HCT116 (cell line): ENCODE results near the gene ZNF414.

ENCODE experiments used
- CBX3 ChIP-seq: IDR thresholded peaks from 2 replicates; pipeline ENCODE4 v1.6.1; 2012; ENCODE audit warnings: low read depth
- EZH2 ChIP-seq: fragments of 200-600 bp; sonication (generic); IDR thresholded peaks from 2 replicates; pipeline ENCODE4 v1.6.1; 2017; ENCODE audit warnings: antibody characterized with exemption, mixed run types
- POLR2AphosphoS5 ChIP-seq: IDR thresholded peaks from 2 replicates; pipeline ENCODE4 v1.6.1; 2011; ENCODE audit warnings: mild to moderate bottlenecking, low read depth, low read length, moderate library complexity
- SIN3A ChIP-seq: IDR thresholded peaks from 2 replicates; pipeline ENCODE4 v1.6.1; 2012; ENCODE audit warnings: low read depth
- SP1 ChIP-seq: IDR thresholded peaks from 2 replicates; pipeline ENCODE4 v1.6.1; 2012; ENCODE audit warnings: low read depth
- TCF7L2 ChIP-seq: IDR thresholded peaks from 2 replicates; pipeline ENCODE4 v1.7.0; 2011; ENCODE audit warnings: borderline replicate concordance, inconsistent platforms; ENCODE audit not compliant: insufficient read depth, insufficient read length; ENCODE audit errors: extremely low read depth
- ZFX ChIP-seq: fragments of 450-650 bp; IDR thresholded peaks from 2 replicates; pipeline ENCODE4 v1.6.1; 2017
- TF ChIP-seq, protein P1 (sequence below), 3 experiments: fragments of 200-600 bp in 1 of 3; sonication (generic) in 1 of 3; IDR thresholded peaks in 2 of 3; conservative IDR thresholded peaks in 1 of 3; 2 replicates each; pipeline ENCODE4 v1.5.1; 2012 to 2017; ENCODE audit warnings: low read depth in 2 of 3, low read length in 2 of 3, antibody characterized with exemption in 1 of 3, borderline replicate concordance in 1 of 3, control low read depth in 1 of 3, mild to moderate bottlenecking in 1 of 3, mixed read lengths in 1 of 3, mixed run types in 1 of 3, moderate library complexity in 1 of 3; ENCODE audit not compliant: insufficient read depth in 1 of 3
- TF ChIP-seq, protein P2 (sequence below): IDR thresholded peaks from 2 replicates; pipeline ENCODE4 v1.6.1; 2012

- no peak for TF ChIP-seq CBX3
- TF ChIP-seq, protein P1, sequence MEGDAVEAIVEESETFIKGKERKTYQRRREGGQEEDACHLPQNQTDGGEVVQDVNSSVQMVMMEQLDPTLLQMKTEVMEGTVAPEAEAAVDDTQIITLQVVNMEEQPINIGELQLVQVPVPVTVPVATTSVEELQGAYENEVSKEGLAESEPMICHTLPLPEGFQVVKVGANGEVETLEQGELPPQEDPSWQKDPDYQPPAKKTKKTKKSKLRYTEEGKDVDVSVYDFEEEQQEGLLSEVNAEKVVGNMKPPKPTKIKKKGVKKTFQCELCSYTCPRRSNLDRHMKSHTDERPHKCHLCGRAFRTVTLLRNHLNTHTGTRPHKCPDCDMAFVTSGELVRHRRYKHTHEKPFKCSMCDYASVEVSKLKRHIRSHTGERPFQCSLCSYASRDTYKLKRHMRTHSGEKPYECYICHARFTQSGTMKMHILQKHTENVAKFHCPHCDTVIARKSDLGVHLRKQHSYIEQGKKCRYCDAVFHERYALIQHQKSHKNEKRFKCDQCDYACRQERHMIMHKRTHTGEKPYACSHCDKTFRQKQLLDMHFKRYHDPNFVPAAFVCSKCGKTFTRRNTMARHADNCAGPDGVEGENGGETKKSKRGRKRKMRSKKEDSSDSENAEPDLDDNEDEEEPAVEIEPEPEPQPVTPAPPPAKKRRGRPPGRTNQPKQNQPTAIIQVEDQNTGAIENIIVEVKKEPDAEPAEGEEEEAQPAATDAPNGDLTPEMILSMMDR (IDR thresholded peaks at IDR 0.05 in 2 of 3, conservative IDR thresholded peaks at IDR 0.05 in 1 of 3; ENCODE audit: borderline replicate concordance in 1 of 3, insufficient read depth in 1 of 3, low read depth in 2 of 3, low read length in 2 of 3): no peak
- no peak for TF ChIP-seq POLR2AphosphoS5
- no peak for TF ChIP-seq EZH2
- TF ChIP-seq TCF7L2: no peak
- no peak for TF ChIP-seq SP1
- TF ChIP-seq ZFX: no peak
- no peak for TF ChIP-seq SIN3A
- TF ChIP-seq, protein P2, sequence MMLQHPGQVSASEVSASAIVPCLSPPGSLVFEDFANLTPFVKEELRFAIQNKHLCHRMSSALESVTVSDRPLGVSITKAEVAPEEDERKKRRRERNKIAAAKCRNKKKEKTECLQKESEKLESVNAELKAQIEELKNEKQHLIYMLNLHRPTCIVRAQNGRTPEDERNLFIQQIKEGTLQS: no peak
Observed at GRCh38 chr19:8466018-8466417, 47.9 kb downstream of the ZNF414 start.
